HG03439 (cell line): Measurements from ENCODE around the gene FANCC.

ENCODE experiments used
- ATAC-seq: cut with Tn5 transposase; IDR thresholded peaks from one replicate; pipeline ENCODE4 v1.9.1; 2021; ENCODE audit warnings: mild to moderate bottlenecking, moderate library complexity; ENCODE audit not compliant: unreplicated experiment

The FANCC gene

GRCh38 chr9:95053611-95054570, 263.6 kb downstream of the FANCC start:
- no peak for ATAC-seq

GRCh38 chr9:95049761-95050160, 267.7 kb downstream of the FANCC start:
- ATAC-seq = no peak
